CD4-positive, CD25-positive, alpha-beta regulatory T cell (primary cell): Measurements from ENCODE around the gene KIF21B. TPM values are rescaled to one million over a fixed set of nuclear protein-coding genes. Genes with fewer than 3 reads are reported as not detected.
"Not testable (repeated sequence)": the region's sequence is repeated elsewhere in the genome, so short reads cannot be mapped to it uniquely, and the experiment has no call there.

Experiments
- ATAC-seq, 2 donors: fragments of 150-1000 bp; cut with Tn5 transposase; one replicate each; pipeline ENCODE4 v1.10.0; 2021; ENCODE audit warnings: low read depth in 2 of 2, moderate number of reproducible peaks in 2 of 2, moderate library complexity in 1 of 2
- DNase-seq, 3 donors: peaks; one replicate each; pipeline versions ENCODE4 v3.0.0 to v3.0.0-alpha.2; 2012 to 2022; ENCODE audit warnings: mixed read lengths in 1 of 3
- H3K27ac ChIP-seq: one replicate; pipeline ENCODE4 v1.7.0; 2013; ENCODE audit warnings: mild to moderate bottlenecking, low read length; ENCODE audit not compliant: insufficient read depth, poor library complexity, severe bottlenecking
- H3K27me3 ChIP-seq: one replicate; pipeline ENCODE4 v1.7.0; 2013; ENCODE audit warnings: low read length; ENCODE audit not compliant: control insufficient read depth, insufficient read depth
- H3K36me3 ChIP-seq: one replicate; pipeline ENCODE4 v1.7.0; 2013; ENCODE audit warnings: mild to moderate bottlenecking, low read length, moderate library complexity; ENCODE audit not compliant: control insufficient read depth, insufficient read depth
- H3K4me1 ChIP-seq: 2 replicates; pipeline ENCODE4 v1.7.0; 2013; ENCODE audit warnings: mild to moderate bottlenecking, low read length; ENCODE audit not compliant: insufficient read depth, control insufficient read depth, poor library complexity, severe bottlenecking
- H3K4me3 ChIP-seq: one replicate; pipeline ENCODE4 v1.7.0; 2013; ENCODE audit warnings: low read depth, mild to moderate bottlenecking, low read length, moderate library complexity
- H3K9me3 ChIP-seq, 2 experiments: 1 replicate in 1 of 2; 2 replicates in 1 of 2; pipeline ENCODE4 v1.7.0; 2013; ENCODE audit warnings: low read length in 2 of 2, mild to moderate bottlenecking in 1 of 2, moderate library complexity in 1 of 2; ENCODE audit not compliant: control insufficient read depth in 2 of 2
- H3K27ac Mint-ChIP-seq, 3 donors: one replicate each; pipeline ENCODE4 v1.8.0; 2020 to 2022; ENCODE audit warnings: mild to moderate bottlenecking in 3 of 3, mixed read lengths in 3 of 3, moderate library complexity in 2 of 3
- H3K27me3 Mint-ChIP-seq: one replicate; pipeline ENCODE4 v1.8.0; 2022; ENCODE audit warnings: mild to moderate bottlenecking, mixed read lengths
- H3K36me3 Mint-ChIP-seq: one replicate; pipeline ENCODE4 v1.8.0; 2020; ENCODE audit warnings: mixed read lengths
- H3K4me1 Mint-ChIP-seq, 4 donors: one replicate each; pipeline ENCODE4 v1.8.0; 2020 to 2022; ENCODE audit warnings: mixed read lengths in 4 of 4, mild to moderate bottlenecking in 1 of 4
- H3K4me3 Mint-ChIP-seq, 4 donors: one replicate each; pipeline ENCODE4 v1.8.0; 2020 to 2022; ENCODE audit warnings: mild to moderate bottlenecking in 4 of 4, mixed read lengths in 4 of 4, moderate library complexity in 3 of 4
- H3K9me3 Mint-ChIP-seq, 7 donors: one replicate each; pipeline ENCODE4 v1.8.0; 2020 to 2022; ENCODE audit warnings: mixed read lengths in 7 of 7, mild to moderate bottlenecking in 3 of 7, moderate library complexity in 2 of 7
- polyA plus RNA-seq, 4 donors: library from polyadenylated mRNA; unstranded; fragments of 300-500 nt; fragmentation: Illumina TruSeq; gene quantifications; one replicate each; pipeline ENCODE4 v1.2.3, GENCODE V29; 2021
- total RNA-seq: library from RNA; stranded (reverse); gene quantifications from one replicate; pipeline ENCODE4 v1.2.3, GENCODE V29; 2022

The KIF21B gene
- total and polyA plus RNA-seq, 5 donors from 2014 or later = 2.3 to 96.9 (median 3.3) TPM

- no peaks in the 10 kb centered on the region for H3K9me3 ChIP-seq
Observed at GRCh38 chr1:200966934-200967333, 56.6 kb downstream of the KIF21B start.

GRCh38 chr1:200965111-200965805, 58.3 kb downstream of the KIF21B start:
- Mint-ChIP-seq H3K4me1 (peaks cover 0 to 6% (median 5%) of the 10 kb centered on the region in 4 donors), H3K9me3 (no peaks in the 10 kb centered on the region), H3K36me3 (peaks cover 17% of the 10 kb centered on the region), H3K27ac (peak overlapping the region in 2 of 3 donors; percentile 42 to 53), H3K27me3 (no peaks in the 10 kb centered on the region), H3K4me3 (no peak overlapping the region)
- DNase-seq (no peak), ATAC-seq (no peak)
- Histone ChIP-seq H3K4me1 (no peaks in the 10 kb centered on the region), H3K36me3 (peaks cover 11% of the 10 kb centered on the region), H3K4me3 (no peak overlapping the region), H3K9me3 (no peaks in the 10 kb centered on the region), H3K27me3 (no peaks in the 10 kb centered on the region), H3K27ac (no peak overlapping the region)

More at GRCh38 chr1:200966934-200967333, 56.6 kb downstream of the KIF21B start:
- H3K4me3 ChIP-seq = no peak overlapping the region
- DNase-seq (no peak), ATAC-seq (no peak)
- Mint-ChIP-seq H3K27ac (no peak overlapping the region), H3K27me3 (no peaks in the 10 kb centered on the region), H3K4me1 (peaks cover 0 to 6% (median 5%) of the 10 kb centered on the region in 4 donors), H3K4me3 (no peak overlapping the region), H3K9me3 (no peaks in the 10 kb centered on the region), H3K36me3 (peaks cover 27% of the 10 kb centered on the region)
- H3K27me3 ChIP-seq = no peaks in the 10 kb centered on the region
- H3K4me1 ChIP-seq = no peaks in the 10 kb centered on the region
- H3K27ac ChIP-seq = no peak overlapping the region
- peaks cover 25% of the 10 kb centered on the region for H3K36me3 ChIP-seq

DNA sequence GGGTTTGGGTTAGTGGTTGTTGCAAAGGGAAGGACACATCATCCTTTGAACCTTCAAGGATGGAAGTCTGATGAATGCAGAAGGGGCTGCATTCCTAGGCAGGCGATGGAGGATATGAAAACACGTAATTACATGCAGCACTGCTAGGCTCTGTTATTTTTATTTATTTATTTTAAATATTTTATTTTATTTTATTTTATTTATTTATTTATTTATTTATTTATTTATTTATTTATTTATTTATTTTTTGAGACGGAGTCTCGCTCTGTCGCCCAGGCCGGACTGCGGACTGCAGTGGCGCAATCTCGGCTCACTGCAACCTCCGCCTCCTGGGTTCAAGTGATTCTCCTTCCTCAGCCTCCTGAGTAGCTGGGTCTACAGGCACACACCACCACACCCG, 59.6 kb downstream of the KIF21B start:
- not testable (repeated sequence) for H3K27me3 Mint-ChIP-seq, H3K9me3 Mint-ChIP-seq, H3K27ac ChIP-seq, ATAC-seq, H3K27me3 ChIP-seq, H3K4me1 ChIP-seq, DNase-seq, H3K4me1 Mint-ChIP-seq, H3K36me3 ChIP-seq, H3K4me3 ChIP-seq, H3K4me3 Mint-ChIP-seq, H3K27ac Mint-ChIP-seq, H3K9me3 ChIP-seq
- H3K36me3 Mint-ChIP-seq = peaks cover 11% of the 10 kb centered on the region

GRCh38 chr1:200963076-200963475, 60.4 kb downstream of the KIF21B start:
- Mint-ChIP-seq H3K4me1 (peaks cover 0 to 5% (median 2%) of the 10 kb centered on the region in 4 donors), H3K27me3 (no peaks in the 10 kb centered on the region), H3K36me3 (peaks cover 11% of the 10 kb centered on the region), H3K27ac (peak overlapping the region in 2 of 3 donors; percentile 39 to 61), H3K9me3 (no peaks in the 10 kb centered on the region), H3K4me3 (no peak overlapping the region)
- H3K4me3 ChIP-seq = no peak overlapping the region
- H3K9me3 ChIP-seq = no peaks in the 10 kb centered on the region
- DNase-seq = no peak
- H3K36me3 ChIP-seq = no peaks in the 10 kb centered on the region
- no peak for ATAC-seq
- H3K27me3 ChIP-seq = no peaks in the 10 kb centered on the region
- H3K27ac ChIP-seq = no peak overlapping the region
- H3K4me1 ChIP-seq = no peaks in the 10 kb centered on the region

- peaks cover 11% of the 10 kb centered on the region for H3K36me3 Mint-ChIP-seq
- no peak overlapping the region for H3K4me3 Mint-ChIP-seq
- H3K4me1 ChIP-seq = no peaks in the 10 kb centered on the region
- no peaks in the 10 kb centered on the region for H3K9me3 ChIP-seq
- H3K36me3 ChIP-seq = no peaks in the 10 kb centered on the region
- H3K27me3 Mint-ChIP-seq = no peaks in the 10 kb centered on the region
- no peak for DNase-seq
- peak overlapping the region in 1 of 3 donors; percentile 39 for H3K27ac Mint-ChIP-seq
- no peaks in the 10 kb centered on the region for H3K9me3 Mint-ChIP-seq
- no peak for ATAC-seq
- no peak overlapping the region for H3K4me3 ChIP-seq
- peaks cover 0 to 5% (median 2%) of the 10 kb centered on the region in 4 donors for H3K4me1 Mint-ChIP-seq
- H3K27ac ChIP-seq = no peak overlapping the region
- no peaks in the 10 kb centered on the region for H3K27me3 ChIP-seq
Observed at GRCh38 chr1:200962631-200963030, 60.9 kb downstream of the KIF21B start.

DNA sequence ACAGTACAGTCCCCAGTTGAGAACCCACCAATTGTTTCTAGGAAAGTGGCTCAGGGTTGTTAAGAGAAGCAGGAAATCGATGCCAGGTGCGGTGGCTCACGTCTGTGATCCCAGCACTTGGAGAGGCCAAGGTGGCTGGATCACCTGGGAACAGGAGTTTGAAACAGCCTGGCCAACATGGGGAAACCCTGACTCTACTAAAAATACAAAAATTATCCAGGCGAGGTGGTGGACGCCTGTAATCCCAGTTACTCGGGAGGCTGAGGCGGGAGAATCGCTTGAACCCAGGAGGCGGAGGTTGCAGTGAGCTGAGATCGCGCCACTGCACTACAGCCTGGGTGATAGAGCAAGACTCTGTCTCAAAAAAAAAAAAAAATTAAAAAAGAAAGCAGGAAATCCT, 61.4 kb downstream of the KIF21B start:
- not testable (repeated sequence) for DNase-seq, H3K4me1 ChIP-seq, H3K4me3 ChIP-seq, H3K36me3 ChIP-seq, H3K27ac Mint-ChIP-seq, H3K36me3 Mint-ChIP-seq, H3K4me3 Mint-ChIP-seq, H3K27me3 ChIP-seq, H3K27ac ChIP-seq, H3K27me3 Mint-ChIP-seq, ATAC-seq, H3K4me1 Mint-ChIP-seq, H3K9me3 Mint-ChIP-seq, H3K9me3 ChIP-seq

DNA sequence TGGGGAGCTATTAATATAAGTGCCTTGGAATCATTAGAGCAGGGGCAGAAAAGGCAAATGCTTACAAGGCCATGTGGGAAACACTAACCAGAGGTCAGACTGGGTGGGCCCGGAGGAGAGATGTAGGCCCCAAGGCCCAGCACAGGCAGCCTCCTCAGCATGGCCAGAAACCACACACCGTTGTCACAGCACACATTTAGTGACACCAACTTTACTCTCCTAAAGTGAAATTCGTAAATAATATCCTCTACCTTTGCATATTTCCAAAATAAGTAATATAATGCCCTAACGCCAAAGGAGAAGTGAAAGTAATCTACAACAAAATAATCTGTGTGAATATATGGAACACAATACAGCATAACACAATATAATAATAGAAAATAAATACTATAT, 62.6 kb downstream of the KIF21B start:
- H3K27ac ChIP-seq = no peak overlapping the region
- H3K9me3 Mint-ChIP-seq = no peaks in the 10 kb centered on the region
- H3K4me3 Mint-ChIP-seq = no peak overlapping the region
- H3K36me3 ChIP-seq = no peaks in the 10 kb centered on the region
- H3K27ac Mint-ChIP-seq = no peak overlapping the region
- DNase-seq = no peak
- no peaks in the 10 kb centered on the region for H3K27me3 ChIP-seq
- no peaks in the 10 kb centered on the region for H3K4me1 ChIP-seq
- no peak overlapping the region for H3K4me3 ChIP-seq
- H3K9me3 ChIP-seq = no peaks in the 10 kb centered on the region
- ATAC-seq = no peak
- H3K27me3 Mint-ChIP-seq = peaks cover 4% of the 10 kb centered on the region
- peaks cover 5% of the 10 kb centered on the region for H3K36me3 Mint-ChIP-seq
- H3K4me1 Mint-ChIP-seq = peaks cover 0 to 5% (median under 1%) of the 10 kb centered on the region in 4 donors

- H3K27me3 ChIP-seq = no peaks in the 10 kb centered on the region
- ATAC-seq (no peak), DNase-seq (no peak)
- H3K9me3 ChIP-seq = no peaks in the 10 kb centered on the region
- Mint-ChIP-seq H3K4me1 (peaks cover 0 to 5% (median under 1%) of the 10 kb centered on the region in 4 donors), H3K36me3 (peaks cover 3% of the 10 kb centered on the region), H3K9me3 (no peaks in the 10 kb centered on the region), H3K4me3 (no peak overlapping the region), H3K27me3 (peaks cover 5% of the 10 kb centered on the region), H3K27ac (no peak overlapping the region)
- H3K4me1 ChIP-seq = no peaks in the 10 kb centered on the region
- H3K36me3 ChIP-seq = no peaks in the 10 kb centered on the region
- no peak overlapping the region for H3K27ac ChIP-seq
- no peak overlapping the region for H3K4me3 ChIP-seq
Observed at GRCh38 chr1:200960236-200960947, 63.1 kb downstream of the KIF21B start.
